Measurements from ENCODE around the gene MDN1. TPM values are rescaled to one million over a fixed set of nuclear protein-coding genes. Genes with fewer than 3 reads are reported as not detected.

The MDN1 gene
- total and polyA plus RNA-seq, 2 donors (not counting 1 experiment from before 2014, with no cell fraction given), result 16.5 to 59.5 TPM

DNA sequence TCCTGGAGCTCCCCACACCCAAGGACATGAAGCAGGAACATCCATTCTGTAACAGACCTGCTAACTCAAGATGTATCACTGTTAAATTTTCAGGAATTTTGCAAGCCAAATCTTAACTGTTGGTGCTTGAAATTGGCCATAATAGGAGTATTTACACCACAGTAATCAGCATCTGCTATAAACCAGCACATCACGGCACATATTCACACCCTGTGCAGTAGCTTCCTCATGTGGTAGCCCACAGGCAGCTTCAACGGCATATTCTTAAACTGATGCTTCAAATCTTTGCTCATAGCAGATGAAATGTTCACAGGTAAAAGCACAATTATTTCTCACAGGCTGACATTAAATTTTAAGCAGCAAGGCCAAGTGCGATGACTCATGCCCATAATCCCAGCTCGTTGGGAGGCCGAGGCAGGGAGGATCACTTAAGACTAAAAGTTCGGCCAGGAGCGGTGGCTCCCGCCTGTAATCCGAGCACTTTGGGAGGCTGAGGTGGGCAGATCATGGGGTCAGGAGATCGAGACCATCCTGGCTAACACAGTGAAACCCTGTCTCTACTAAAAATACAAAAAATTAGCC is 137.5 kb downstream of the MDN1 start:
- intact Hi-C loops (cut with micrococcal nuclease), result no loop called here
- Mint-ChIP-seq H3K27ac (no peak overlapping the region), H3K27me3 (no peaks in the 10 kb centered on the region), H3K9me3 (ENCODE audit: insufficient read depth) (no peaks in the 10 kb centered on the region), H3K4me1 (no peaks in the 10 kb centered on the region), H3K4me3 (no peak overlapping the region)
- Histone ChIP-seq H2AFZ (ENCODE audit: insufficient read depth, low read depth, low read length, poor library complexity, severe bottlenecking) (no peak overlapping the region), H3K4me1 (ENCODE audit: control insufficient read depth in 2 of 2, insufficient read depth in 2 of 2, low read length in 2 of 2) (no peaks in the 10 kb centered on the region), H3K79me2 (ENCODE audit: control insufficient read depth, insufficient read depth, low read length) (no peaks in the 10 kb centered on the region), H3K27me3 (replicated peaks in 1 of 4; ENCODE audit: control extremely low read depth in 1 of 4, control insufficient read depth in 3 of 4, insufficient read depth in 4 of 4, low read length in 3 of 4) (no peaks in the 10 kb centered on the region), H3K4me3 (ENCODE audit: control extremely low read depth in 1 of 5, extremely low read depth in 1 of 5, insufficient read depth in 1 of 5, low read depth in 2 of 5, low read length in 4 of 5) (no peak overlapping the region), H3K9ac (ENCODE audit: low read length) (no peak overlapping the region), H4K20me1 (ENCODE audit: control insufficient read depth, insufficient read depth, low read length, poor library complexity, severe bottlenecking) (no peaks in the 10 kb centered on the region), H3K36me3 (replicated peaks in 1 of 2; ENCODE audit: control extremely low read depth in 1 of 2, control insufficient read depth in 1 of 2, extremely low read depth in 1 of 2, insufficient read depth in 2 of 2, low read length in 1 of 2) (peaks cover 23 to 87% of the 10 kb centered on the region in 2 experiments), H3K4me2 (replicated peaks; ENCODE audit: low read depth, low read length, poor library complexity, severe bottlenecking) (no peak overlapping the region), H3K9me3 (ENCODE audit: control extremely low read depth in 1 of 3, control insufficient read depth in 2 of 3, insufficient read depth in 1 of 3, low read length in 2 of 3) (no peaks in the 10 kb centered on the region), H3K27ac (ENCODE audit: low read length in 2 of 2) (no peak overlapping the region)
- ATAC-seq (ENCODE audit: low read depth), result no peak
- TF ChIP-seq EZH2 (IDR thresholded peaks at IDR 0.05; ENCODE audit: borderline replicate concordance, insufficient read depth, low read depth, low read length, poor library complexity, severe bottlenecking), result no peak
- TF ChIP-seq, protein P1, sequence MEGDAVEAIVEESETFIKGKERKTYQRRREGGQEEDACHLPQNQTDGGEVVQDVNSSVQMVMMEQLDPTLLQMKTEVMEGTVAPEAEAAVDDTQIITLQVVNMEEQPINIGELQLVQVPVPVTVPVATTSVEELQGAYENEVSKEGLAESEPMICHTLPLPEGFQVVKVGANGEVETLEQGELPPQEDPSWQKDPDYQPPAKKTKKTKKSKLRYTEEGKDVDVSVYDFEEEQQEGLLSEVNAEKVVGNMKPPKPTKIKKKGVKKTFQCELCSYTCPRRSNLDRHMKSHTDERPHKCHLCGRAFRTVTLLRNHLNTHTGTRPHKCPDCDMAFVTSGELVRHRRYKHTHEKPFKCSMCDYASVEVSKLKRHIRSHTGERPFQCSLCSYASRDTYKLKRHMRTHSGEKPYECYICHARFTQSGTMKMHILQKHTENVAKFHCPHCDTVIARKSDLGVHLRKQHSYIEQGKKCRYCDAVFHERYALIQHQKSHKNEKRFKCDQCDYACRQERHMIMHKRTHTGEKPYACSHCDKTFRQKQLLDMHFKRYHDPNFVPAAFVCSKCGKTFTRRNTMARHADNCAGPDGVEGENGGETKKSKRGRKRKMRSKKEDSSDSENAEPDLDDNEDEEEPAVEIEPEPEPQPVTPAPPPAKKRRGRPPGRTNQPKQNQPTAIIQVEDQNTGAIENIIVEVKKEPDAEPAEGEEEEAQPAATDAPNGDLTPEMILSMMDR (IDR thresholded peaks at IDR 0.05), result no peak
- CTCF ChIA-PET, result interaction anchor here (0.6 kb wide), 3 partner anchors 23 to 622 kb away, joined by 3 read pairs; no protein-coding TSS in a partner anchor
- no peak for DNase-seq
- POLR2A ChIA-PET, result no interaction called here
- WGBS (ENCODE audit: insufficient coverage), result 97% methylated on average over 5 of the region's 10 CpGs

DNA sequence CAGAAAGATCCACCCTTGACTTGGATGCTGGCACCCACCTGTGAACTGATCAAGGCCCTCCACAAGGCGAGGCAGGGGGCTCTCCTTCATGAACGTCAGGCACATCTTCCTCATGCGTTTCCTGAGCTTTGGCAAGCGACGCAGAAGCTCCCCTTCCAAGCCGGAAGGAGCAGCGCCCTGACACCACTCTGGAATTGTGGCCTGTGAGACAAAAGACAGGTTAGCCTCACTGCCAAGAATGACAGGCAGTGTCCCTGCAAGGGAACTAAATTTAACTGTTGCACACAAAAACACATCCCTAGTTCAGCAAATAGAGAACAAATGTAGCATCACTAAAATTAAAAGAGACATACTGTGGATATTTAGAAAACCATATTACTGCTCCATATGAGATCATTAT is 139.0 kb downstream of the MDN1 start:
- Histone ChIP-seq H3K9ac (ENCODE audit: low read length) (no peak overlapping the region), H2AFZ (ENCODE audit: insufficient read depth, low read depth, low read length, poor library complexity, severe bottlenecking) (no peak overlapping the region), H3K79me2 (ENCODE audit: control insufficient read depth, insufficient read depth, low read length) (no peaks in the 10 kb centered on the region), H3K36me3 (replicated peaks in 1 of 2; ENCODE audit: control extremely low read depth in 1 of 2, control insufficient read depth in 1 of 2, extremely low read depth in 1 of 2, insufficient read depth in 2 of 2, low read length in 1 of 2) (peaks cover 23 to 86% of the 10 kb centered on the region in 2 experiments), H4K20me1 (ENCODE audit: control insufficient read depth, insufficient read depth, low read length, poor library complexity, severe bottlenecking) (no peaks in the 10 kb centered on the region), H3K4me1 (ENCODE audit: control insufficient read depth in 2 of 2, insufficient read depth in 2 of 2, low read length in 2 of 2) (no peaks in the 10 kb centered on the region), H3K4me3 (ENCODE audit: control extremely low read depth in 1 of 5, extremely low read depth in 1 of 5, insufficient read depth in 1 of 5, low read depth in 2 of 5, low read length in 4 of 5) (no peak overlapping the region), H3K9me3 (ENCODE audit: control extremely low read depth in 1 of 3, control insufficient read depth in 2 of 3, insufficient read depth in 1 of 3, low read length in 2 of 3) (no peaks in the 10 kb centered on the region), H3K4me2 (replicated peaks; ENCODE audit: low read depth, low read length, poor library complexity, severe bottlenecking) (no peak overlapping the region), H3K27me3 (replicated peaks in 1 of 4; ENCODE audit: control extremely low read depth in 1 of 4, control insufficient read depth in 3 of 4, insufficient read depth in 4 of 4, low read length in 3 of 4) (no peaks in the 10 kb centered on the region), H3K27ac (ENCODE audit: low read length in 2 of 2) (no peak overlapping the region)
- DNase-seq (no peak), ATAC-seq (ENCODE audit: low read depth) (no peak)
- ChIA-PET CTCF (no interaction called here), POLR2A (no interaction called here)
- H3K4me1 Mint-ChIP-seq, result no peaks in the 10 kb centered on the region
- no peaks in the 10 kb centered on the region for H3K27me3 Mint-ChIP-seq
- H3K27ac Mint-ChIP-seq, result no peak overlapping the region
- no peak overlapping the region for H3K4me3 Mint-ChIP-seq
- no peak for TF ChIP-seq EZH2 (IDR thresholded peaks at IDR 0.05; ENCODE audit: borderline replicate concordance, insufficient read depth, low read depth, low read length, poor library complexity, severe bottlenecking)
- TF ChIP-seq, protein P1 (IDR thresholded peaks at IDR 0.05), result no peak
- H3K9me3 Mint-ChIP-seq (ENCODE audit: insufficient read depth), result no peaks in the 10 kb centered on the region
- 100% methylated on average over 6 of the region's 7 CpGs for WGBS (ENCODE audit: insufficient coverage)
- intact Hi-C loops (cut with micrococcal nuclease), result no loop called here
